ENCODE measurements around the gene OTULINL.

The OTULINL gene

DNA sequence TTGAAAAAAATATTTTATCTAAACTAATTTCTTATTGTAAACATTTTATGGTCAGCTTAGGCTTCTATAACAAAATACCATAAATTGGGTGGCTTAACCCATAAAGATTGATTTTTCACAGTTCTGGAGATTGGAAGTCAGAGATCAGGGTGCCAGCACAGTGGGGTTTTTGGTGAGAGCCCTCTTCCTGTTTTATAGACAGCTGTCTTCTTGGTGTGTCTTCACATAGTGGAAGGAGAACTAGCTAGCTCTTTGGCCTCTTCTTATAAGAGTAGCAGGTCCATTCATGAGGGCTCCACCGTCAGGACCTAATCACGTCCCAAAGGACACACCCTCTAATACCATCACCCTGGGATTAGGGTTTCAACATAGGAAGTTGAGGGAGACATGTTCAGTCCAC is 26.6 kb downstream of the OTULINL start:
- Histone ChIP-seq H3K36me3 (ENCODE audit: insufficient read depth) (no peaks in the 10 kb centered on the region; the same call in 1 of the 2 replicates), H4K20me1 (ENCODE audit: insufficient read depth) (no peaks in the 10 kb centered on the region)

DNA sequence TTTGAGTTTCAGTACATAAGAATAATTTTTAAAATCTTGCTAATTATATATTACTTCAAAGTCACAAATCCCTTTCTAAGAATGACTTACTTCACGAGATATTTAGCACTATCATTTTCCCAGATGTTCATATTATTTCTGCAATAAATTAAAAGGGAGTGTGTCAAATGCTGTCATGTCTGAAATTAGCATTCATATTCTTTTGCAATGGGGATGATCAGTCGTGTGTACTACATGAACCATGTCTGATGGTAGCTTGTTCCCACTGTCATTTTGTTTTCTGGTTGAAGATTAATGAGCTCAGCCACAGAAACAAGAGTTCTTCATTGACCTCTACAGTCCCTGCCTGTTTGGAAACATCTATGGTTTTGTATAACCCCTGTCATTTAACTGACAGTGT is 30.1 kb downstream of the OTULINL start:
- Histone ChIP-seq H4K20me1 (ENCODE audit: insufficient read depth) (no peaks in the 10 kb centered on the region), H3K79me2 (ENCODE audit: insufficient read depth, low read depth) (no peaks in the 10 kb centered on the region), H2AFZ (ENCODE audit: low read depth) (no peak overlapping the region), H3K4me3 (IDR thresholded peaks at IDR 0.05; ENCODE audit: insufficient read depth, low read depth, low read length) (no peak overlapping the region), H3K36me3 (ENCODE audit: insufficient read depth) (no peaks in the 10 kb centered on the region), H3K9ac (no peak overlapping the region), H3K4me2 (no peak overlapping the region), H3K27ac (no peak overlapping the region), H3K27me3 (ENCODE audit: insufficient read depth, low read depth) (no peaks in the 10 kb centered on the region), H3K4me1 (ENCODE audit: low read depth, poor library complexity, severe bottlenecking) (no peaks in the 10 kb centered on the region)
- TF ChIP-seq, protein P1, sequence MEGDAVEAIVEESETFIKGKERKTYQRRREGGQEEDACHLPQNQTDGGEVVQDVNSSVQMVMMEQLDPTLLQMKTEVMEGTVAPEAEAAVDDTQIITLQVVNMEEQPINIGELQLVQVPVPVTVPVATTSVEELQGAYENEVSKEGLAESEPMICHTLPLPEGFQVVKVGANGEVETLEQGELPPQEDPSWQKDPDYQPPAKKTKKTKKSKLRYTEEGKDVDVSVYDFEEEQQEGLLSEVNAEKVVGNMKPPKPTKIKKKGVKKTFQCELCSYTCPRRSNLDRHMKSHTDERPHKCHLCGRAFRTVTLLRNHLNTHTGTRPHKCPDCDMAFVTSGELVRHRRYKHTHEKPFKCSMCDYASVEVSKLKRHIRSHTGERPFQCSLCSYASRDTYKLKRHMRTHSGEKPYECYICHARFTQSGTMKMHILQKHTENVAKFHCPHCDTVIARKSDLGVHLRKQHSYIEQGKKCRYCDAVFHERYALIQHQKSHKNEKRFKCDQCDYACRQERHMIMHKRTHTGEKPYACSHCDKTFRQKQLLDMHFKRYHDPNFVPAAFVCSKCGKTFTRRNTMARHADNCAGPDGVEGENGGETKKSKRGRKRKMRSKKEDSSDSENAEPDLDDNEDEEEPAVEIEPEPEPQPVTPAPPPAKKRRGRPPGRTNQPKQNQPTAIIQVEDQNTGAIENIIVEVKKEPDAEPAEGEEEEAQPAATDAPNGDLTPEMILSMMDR (conservative IDR thresholded peaks at IDR 0.05; ENCODE audit: low read depth, low read length), result no peak

More for the DNA sequence above, 26.6 kb downstream of the OTULINL start:
- Histone ChIP-seq H3K4me2 (no peak overlapping the region), H3K4me1 (ENCODE audit: low read depth, poor library complexity, severe bottlenecking) (no peaks in the 10 kb centered on the region), H3K27me3 (ENCODE audit: insufficient read depth, low read depth) (no peaks in the 10 kb centered on the region), H3K79me2 (ENCODE audit: insufficient read depth, low read depth) (no peaks in the 10 kb centered on the region), H3K9ac (no peak overlapping the region), H3K27ac (no peak overlapping the region), H3K4me3 (IDR thresholded peaks at IDR 0.05; ENCODE audit: insufficient read depth, low read depth, low read length) (no peak overlapping the region), H2AFZ (ENCODE audit: low read depth) (no peak overlapping the region)
- TF ChIP-seq, protein P1 (conservative IDR thresholded peaks at IDR 0.05; ENCODE audit: low read depth, low read length), result no peak

DNA sequence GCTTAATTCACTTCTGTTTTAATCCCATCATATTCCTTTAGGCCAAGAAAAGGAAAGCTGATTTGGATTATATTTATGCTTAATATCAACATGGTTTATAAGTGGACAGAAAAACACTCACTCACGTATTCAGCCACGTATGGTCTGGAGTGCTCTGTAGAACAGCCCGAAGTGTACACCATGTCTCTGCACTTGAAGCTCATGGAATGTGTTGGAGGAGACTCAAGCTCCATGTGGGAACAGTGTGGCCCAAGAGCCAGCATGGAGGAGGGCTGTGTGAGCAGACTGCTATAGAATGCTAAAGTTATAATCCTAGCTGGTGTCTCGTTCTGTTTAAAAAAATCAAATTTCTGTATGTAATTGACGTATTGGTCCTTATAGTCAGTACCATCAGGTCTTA is 32.9 kb downstream of the OTULINL start:
- Histone ChIP-seq H3K9ac (no peak overlapping the region), H3K27me3 (ENCODE audit: insufficient read depth, low read depth) (no peaks in the 10 kb centered on the region), H3K4me1 (ENCODE audit: low read depth, poor library complexity, severe bottlenecking) (no peaks in the 10 kb centered on the region), H2AFZ (ENCODE audit: low read depth) (no peak overlapping the region), H3K4me2 (no peak overlapping the region), H4K20me1 (ENCODE audit: insufficient read depth) (no peaks in the 10 kb centered on the region), H3K4me3 (IDR thresholded peaks at IDR 0.05; ENCODE audit: insufficient read depth, low read depth, low read length) (no peak overlapping the region), H3K27ac (no peak overlapping the region), H3K36me3 (ENCODE audit: insufficient read depth) (no peaks in the 10 kb centered on the region), H3K79me2 (ENCODE audit: insufficient read depth, low read depth) (no peaks in the 10 kb centered on the region)
- TF ChIP-seq, protein P1 (conservative IDR thresholded peaks at IDR 0.05; ENCODE audit: low read depth, low read length), result no peak

DNA sequence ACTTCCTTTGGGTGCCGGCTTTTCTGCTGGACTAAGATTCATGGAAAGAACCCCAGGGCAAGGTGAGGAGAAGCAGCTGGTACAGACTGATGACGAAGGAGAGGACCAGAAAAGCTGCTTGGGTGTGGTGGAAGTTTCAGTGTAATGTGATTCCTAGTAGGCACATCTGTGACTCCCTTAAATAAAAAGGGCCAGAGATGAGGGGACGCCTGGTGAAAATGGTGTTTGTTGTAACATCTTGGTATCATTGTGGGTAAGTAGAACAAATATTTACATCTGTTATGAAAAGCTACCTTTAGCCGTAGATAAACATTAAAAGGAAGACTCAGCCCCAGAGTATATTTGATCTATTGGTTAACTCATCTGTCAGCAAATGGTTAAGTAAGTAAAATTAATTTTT is 33.8 kb downstream of the OTULINL start:
- H2AFZ ChIP-seq (ENCODE audit: low read depth), result no peak overlapping the region
- no peak overlapping the region for H3K4me3 ChIP-seq (IDR thresholded peaks at IDR 0.05; ENCODE audit: insufficient read depth, low read depth, low read length)
- no peaks in the 10 kb centered on the region for H3K36me3 ChIP-seq (ENCODE audit: insufficient read depth)
- H3K4me1 ChIP-seq (ENCODE audit: low read depth, poor library complexity, severe bottlenecking), result no peaks in the 10 kb centered on the region
- TF ChIP-seq, protein P1 (conservative IDR thresholded peaks at IDR 0.05; ENCODE audit: low read depth, low read length), result no peak
- no peak overlapping the region for H3K9ac ChIP-seq
- H3K27me3 ChIP-seq (ENCODE audit: insufficient read depth, low read depth), result no peaks in the 10 kb centered on the region
- no peaks in the 10 kb centered on the region for H4K20me1 ChIP-seq (ENCODE audit: insufficient read depth)
- H3K79me2 ChIP-seq (ENCODE audit: insufficient read depth, low read depth), result no peaks in the 10 kb centered on the region
- no peak overlapping the region for H3K27ac ChIP-seq
- no peak overlapping the region for H3K4me2 ChIP-seq
